ENCODE results near the gene MTHFD2L.
"Not testable (repeated sequence)": the region's sequence is repeated elsewhere in the genome, so short reads cannot be mapped to it uniquely, and the experiment has no call there.

Gene MTHFD2L

DNA sequence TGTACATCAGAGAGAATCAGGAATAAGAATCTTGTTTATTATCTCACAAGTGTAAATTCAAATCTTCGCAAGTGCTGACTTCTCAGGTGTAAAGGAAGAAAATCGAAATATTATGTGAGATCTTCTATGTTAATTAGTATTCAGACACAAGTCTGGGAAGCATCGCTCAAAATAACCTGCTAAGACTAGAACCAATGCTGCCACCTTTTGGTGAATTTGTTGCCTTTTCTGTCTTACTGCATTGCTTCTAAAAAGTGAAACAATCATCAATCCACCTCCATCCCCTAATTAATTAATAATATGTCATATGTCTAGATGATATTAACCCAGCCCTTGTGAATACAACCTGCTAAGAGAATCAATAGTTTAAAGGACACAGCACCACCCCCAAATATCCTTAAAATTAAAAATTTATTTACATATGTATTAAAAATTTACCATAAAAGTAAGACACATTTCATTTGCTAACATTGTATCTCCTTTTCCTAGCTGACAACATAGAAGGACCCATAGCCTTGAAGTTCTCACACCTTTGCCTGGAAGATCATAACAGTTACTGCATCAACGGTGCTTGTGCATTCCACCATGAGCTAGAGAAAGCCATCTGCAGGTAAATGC, 153.9 kb downstream of the MTHFD2L start:
- peak; percentile 29 to 52 for DNase-seq

DNA sequence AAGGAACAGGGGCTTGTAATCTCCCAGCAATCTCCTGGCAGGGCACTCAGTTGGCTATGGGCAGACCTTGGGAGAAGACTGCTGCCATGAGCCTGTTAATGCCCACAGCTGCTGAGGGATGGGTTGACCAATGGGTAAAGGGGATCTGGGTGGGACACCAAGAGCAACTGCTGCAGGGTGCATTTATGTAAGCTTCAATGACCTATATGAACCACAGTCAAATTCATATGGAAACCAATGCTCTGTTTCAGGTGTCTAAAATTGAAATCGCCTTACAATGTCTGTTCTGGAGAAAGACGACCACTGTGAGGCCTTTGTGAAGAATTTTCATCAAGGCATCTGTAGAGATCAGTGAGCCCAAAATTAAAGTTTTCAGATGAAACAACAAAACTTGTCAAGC, 156.4 kb downstream of the MTHFD2L start:
- no peak for DNase-seq

DNA sequence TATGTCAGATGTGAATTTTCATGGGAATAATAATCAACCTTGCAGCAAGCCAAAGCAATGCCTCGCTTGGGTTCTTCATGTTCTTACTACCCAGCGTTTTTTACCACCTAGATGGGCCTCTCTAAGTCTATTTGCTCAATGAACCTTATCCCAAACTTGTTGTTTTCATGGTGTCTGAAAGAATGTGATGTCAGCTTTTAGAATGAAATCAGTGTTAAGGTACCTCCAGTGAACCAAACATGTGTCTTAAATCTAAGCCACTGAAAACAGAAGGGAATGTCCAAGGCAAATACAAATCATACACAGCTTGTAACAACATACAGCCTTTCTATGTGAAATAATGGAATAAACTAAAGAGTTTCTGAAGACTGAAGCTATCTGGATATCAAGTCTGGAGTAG, 157.0 kb downstream of the MTHFD2L start:
- no peak for DNase-seq

DNA sequence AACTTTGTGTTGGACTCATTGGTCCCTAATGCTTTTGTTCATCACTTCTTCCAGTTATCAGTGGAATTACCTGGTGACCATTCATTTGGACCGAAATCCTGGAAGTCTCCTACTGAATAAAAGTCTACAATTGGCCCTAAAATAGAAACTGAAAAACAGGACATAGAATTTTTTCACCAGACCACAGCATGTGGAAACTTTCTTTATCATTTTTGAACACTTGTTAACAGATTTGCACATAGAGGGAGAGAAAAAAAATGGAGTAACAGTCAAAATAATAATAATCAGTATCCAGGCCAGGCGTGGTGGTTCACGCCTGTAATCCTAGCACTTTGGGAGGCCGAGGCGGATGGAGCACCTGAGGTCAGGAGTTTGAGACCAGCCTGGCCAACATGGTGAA, 157.5 kb downstream of the MTHFD2L start:
- DNase-seq: no peak

DNA sequence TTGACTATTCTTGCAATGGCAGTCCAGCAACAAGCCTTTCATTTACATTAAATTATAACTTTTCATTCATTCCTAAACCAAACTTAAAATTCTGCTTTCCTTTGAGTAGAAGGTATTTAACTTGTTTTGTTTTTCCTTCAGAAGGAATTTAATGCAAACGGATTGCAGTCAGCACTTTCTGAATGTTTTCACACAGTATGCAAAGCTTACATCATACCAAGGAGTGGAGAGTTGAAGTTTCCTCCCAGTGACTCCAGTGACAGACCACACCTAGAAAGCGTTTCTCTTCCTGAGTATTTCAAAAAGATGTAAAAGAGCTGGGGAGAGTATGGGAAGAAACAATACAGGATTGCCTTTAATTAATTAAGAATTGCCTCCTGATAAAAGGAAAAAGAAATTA, 158.5 kb downstream of the MTHFD2L start:
- no peak for DNase-seq

DNA sequence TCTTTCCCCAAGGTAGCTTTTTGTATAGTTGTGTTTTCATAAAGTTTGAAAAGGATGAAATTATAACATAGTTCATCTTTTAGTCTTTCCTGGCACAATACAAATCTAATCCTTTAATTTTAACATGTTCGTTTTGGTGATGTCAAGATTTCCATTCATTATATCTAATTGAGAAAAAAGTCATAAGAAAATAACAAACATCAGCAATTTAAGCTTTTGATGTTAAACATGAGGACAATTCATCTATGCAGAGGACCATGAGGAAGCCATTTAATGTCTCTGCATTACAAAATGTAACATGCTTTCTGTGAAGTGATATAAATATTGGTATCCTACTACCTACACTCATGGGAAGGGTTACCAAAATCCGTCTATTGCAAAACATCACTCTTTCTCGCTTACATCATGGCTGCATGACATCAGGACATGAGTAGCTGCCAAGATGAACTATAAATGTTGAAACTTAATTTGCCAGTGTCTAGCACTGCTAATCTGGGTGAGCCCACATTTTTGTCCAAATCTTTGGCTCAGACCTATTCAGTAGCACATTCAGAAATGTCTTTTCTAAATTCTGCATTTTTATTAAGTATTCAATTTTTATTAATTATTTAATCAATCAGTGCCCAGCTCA, 159.8 kb downstream of the MTHFD2L start:
- DNase-seq: no peak

DNA sequence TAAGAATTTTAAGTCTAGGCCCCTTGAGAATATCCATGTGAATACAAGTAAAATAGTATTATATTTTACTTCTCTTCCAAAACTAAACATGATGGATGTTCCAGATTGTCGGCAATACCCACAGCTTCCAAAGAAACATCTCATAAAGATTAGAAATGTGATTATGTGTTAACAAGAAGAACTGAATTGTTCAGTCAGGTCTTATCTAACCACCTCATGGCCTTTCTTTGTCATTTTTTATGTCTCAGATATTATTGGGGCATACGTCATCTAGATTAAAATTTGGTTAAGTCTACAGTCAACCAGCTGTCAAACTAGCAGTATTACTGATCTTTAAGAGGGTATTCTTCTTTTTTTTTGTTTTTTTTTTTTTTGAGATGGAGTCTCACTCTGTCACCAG, 160.4 kb downstream of the MTHFD2L start:
- DNase-seq: no peak

DNA sequence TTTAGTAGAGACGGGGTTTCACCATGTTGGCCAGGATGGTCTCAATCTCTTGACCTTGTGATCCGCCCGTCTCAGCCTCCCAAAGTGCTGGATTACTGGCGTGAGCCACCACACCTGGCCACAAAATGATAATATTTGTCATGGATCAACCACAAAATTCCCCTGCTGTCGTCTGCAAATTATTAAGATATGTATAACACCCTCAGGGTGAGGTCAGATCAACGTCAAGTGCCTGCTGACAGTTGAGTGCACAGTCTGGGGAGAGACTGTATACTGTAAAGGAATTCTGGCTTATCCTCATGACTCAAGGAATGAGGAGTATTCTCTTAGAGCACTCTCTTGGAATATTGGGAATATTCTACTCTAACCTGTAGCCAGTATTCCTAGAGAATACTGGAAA, 161.6 kb downstream of the MTHFD2L start:
- DNase-seq: no peak

DNA sequence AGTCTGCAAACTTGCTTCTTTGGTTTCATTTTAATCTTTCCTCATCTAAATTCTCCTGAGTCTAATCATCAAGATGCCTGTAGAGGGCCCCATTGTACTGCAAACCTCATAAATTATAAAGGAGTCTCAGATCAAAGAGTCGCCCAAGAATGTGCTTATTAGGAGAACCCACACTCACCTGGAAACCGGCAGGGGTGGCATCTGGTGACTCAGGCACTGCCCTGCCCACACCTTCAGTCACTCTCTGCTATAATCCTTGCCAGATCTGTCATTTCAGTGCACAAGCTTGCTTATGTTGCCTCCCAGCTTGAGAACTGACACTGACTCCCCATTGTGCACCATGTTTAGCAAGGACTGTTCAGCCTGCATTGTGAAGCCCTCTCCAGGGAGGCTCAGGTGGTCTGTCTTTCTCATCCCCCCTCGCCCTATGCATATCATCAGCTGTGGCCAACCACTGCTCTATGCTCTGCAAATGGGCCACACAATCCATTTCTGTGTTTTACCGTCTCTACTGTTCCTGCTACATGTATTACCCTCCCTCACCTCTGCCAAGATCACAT, 162.7 kb downstream of the MTHFD2L start:
- DNase-seq: peak; percentile 23 to 35

DNA sequence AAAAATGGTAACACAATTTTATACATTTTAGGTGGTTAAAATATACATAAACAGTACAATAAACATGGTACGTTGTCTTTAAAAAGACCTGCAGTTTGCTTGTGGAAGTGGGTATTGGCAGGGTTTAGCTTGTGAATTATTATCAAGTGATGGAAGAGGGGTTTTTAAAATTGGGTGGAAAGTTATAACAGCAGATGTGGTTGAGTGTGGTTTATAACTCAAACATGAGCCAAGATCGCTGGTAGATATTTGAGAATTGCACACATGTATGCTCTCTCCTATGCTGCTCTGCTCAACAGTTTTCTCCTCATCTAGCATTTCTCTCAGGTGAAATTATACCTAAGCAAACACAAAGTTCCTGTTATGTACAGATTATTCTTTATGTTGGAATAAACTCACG, 164.4 kb downstream of the MTHFD2L start:
- DNase-seq: no peak

DNA sequence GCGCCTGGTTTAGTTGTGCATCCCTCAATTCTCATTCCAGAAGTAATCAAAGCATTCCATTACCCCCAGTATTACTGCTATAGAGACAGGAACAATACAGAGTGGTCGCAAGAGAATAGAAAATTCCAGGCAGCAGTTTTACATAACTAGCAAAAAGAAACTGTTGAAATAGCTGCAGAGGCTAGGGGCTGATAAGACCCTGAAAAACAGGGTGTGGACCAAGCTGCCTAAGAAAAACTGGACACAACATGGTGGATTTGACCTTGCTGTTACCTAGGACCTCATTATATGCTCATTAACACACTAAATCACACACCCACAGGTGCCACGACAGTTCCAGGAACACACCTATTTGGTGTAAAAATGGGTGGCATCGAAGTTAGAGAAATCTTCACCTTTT, 165.7 kb downstream of the MTHFD2L start:
- no peak for DNase-seq

DNA sequence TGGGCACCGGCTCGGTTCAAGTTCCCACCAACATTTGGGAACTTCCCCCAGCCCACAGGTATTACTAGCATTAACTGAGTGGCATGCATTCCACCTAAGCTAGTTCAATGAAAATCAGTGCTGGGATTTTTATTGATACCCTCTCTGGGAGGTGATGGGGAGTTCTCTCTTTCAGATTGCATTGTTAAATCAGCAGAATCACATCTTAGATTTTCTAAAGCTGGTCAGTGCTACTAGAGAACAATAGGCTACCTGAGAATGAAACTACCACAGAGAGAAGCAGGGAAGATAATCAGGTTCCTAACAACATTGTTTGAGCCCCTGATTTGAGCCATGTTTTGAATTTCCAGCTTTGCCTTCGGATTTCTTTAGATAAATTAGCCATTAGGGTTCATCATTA, 166.3 kb downstream of the MTHFD2L start:
- DNase-seq: no peak

DNA sequence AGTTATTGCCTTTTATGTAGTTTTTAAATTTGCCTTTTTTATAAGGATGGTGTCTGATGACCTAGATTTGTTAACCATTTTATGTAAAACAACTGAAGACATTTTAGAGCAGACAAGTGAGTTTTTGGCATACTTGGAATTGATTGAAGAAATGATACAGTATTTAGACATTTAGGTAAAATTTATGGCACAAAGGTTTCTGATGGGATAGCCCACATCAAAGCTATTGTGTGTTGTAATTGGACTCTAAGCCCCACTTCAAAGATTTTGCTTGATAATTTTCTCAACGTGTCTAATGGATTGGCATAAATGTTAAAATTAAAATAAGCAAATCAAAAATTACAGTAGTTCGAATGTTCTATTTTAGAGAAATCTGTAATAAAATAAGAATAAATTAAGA, 168.0 kb downstream of the MTHFD2L start:
- no peak for DNase-seq

DNA sequence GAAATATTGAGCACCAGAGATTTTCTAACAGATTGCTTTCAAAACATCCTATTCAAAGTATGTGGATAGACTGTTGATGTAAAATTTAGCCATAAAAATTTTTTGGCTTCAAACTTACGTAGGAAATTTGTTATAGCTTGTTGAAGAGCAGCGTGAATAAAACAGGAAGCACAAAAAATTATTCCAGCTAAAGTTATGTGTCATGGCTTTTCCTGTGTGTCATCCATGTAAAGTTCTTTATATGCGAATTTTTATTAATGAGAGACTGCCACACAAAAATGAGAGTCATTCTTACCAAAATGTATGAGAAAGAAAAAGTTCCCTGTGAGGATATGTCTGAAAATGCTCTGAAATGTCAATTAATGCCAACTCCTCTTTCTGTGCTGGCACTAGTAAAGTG, 169.8 kb downstream of the MTHFD2L start:
- no peak for DNase-seq

DNA sequence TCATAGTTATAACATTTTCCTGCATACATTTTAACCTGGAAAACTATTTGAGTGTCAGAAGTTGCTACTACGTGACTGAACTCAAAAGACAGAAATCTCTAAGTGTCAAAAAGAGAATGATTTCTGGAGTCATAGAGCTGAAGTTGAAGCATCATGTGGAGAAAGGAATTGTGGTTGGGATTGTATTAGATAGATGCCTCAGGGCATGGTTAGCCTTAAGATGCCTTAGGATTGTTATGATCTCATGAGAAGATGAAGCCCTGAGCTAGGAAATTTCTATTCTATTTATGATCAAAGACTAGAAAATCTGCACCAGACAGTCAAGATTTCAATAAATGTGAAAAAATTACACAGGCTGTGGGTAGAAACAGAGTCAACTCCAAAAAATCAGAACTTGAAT, 170.6 kb downstream of the MTHFD2L start:
- DNase-seq: no peak

DNA sequence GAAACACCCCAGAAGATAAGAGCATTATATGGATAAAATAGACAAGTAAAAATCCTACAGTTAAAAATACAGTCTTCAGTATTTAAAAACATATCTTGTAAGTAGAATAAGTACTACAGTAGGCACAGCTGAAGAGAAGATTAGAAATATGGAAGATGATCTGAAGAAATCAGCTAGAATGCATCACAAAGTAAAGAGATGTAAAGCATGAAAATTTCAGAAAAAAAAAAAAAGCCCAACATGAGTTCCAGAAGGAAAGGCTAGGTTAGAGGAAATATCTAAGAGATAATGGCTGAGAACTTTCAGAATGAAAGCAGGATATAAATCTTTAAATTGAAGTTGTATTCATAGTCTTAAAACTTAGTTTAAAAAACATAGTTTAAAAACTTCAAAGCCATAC, 171.4 kb downstream of the MTHFD2L start:
- DNase-seq: no peak

DNA sequence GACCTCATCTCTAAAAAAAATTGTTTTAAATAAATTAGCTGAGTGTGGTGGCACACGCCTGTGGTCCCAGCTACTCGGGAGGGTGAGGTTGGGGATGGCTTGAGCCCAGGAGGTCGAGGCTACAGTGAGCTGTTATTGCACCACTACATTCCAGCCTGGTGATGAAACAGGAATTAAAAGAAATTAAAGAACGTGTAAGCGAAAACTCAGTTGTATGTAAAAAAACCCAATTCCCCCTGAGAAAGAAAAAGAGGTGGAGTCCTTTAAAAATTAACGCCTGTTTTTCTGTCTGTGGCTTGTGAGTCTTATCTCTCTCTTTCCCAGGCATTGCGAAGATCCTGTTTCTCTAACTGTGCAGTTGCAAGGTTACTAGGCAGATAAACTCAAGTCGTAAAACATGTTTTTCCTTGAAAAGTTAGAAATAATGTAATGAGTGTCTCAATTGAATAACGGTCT, 172.4 kb downstream of the MTHFD2L start:
- no peak for DNase-seq

DNA sequence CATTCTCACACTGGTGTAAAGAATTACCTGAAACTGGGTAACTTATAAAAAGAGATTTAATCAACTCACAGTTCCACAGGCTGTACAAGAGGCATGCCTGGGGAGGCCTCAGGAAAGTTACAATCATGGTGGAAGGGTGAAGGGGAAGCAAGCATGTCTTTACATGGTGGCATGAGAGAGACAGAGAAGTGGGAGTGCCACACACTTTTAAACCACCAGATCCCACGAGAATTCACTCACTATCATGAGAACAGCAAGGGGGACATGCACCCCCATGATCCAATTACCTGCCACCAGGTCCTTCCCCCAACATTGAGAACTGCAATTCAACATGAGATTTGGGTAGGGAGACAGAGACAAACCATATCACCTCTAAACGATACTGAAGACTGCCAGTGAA, 173.3 kb downstream of the MTHFD2L start:
- DNase-seq: no peak

DNA sequence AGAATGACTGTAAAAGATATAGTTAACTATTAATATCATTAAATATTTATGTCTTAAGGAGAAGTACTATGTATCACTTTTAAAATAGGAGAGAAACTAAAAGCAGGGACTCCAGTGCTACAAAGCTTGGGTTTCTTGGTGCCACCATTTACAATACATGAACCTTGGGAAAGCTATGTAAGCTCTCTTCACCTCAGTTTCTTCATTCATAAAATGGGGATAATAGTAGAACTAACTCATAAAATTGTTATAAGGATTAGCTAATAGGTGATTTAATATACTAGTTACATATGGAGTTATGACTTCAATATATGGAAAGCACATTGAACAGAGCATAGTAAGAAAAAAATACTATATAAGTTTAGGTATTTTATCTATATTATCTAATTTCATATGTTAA, 174.0 kb downstream of the MTHFD2L start:
- DNase-seq: no peak

DNA sequence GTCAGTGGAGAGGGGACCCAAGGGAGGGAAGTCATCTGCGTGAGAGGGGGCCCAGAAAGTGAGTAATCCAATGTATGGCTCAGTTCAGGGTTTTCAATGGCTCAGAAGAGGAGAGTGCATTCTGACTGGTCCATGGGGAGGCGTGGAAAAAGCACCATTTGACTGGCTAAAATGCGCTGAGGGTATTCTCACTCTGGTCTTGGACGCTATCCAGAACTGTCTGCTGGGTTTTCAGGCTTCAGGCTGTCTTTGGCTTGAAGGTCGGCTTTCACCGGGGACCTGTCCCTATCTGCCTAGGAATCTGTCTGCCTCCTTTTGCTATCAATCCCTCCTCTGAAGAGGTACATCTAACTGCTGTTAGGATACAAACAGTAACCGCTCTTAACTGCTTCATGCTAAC, 176.7 kb downstream of the MTHFD2L start:
- DNase-seq: no peak

DNA sequence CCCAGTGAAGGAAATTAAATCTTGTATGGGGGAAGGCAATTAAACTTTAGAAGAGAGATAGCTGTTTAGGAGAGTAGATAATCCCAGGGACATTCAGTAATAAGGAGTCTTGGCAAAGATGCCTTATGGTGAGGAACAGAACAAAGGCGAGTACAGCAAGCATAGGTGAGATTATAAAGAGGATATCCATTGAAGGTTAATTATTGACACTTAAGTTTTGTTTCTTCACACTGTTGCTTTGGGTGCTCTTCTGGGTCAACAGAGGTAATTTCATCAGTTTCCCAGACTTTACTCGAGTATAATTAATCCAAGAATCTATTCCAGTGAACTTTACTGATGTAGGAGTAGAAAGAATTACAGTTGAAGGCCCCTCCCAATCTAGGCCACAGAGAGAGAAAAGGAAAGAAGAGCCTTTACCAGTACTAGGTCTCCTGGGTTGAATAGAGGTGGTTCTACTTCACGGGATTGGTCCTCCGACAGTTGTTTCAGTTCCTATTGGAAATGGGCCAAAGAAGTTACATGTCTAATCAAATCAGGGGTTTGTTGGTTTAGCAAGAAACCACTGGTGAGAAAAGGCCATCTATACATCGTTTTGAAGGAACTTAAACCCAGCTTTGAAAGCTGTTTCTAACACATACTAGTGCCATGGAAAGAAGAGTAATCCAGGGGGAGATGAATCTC, 177.6 kb downstream of the MTHFD2L start:
- no peak for DNase-seq

DNA sequence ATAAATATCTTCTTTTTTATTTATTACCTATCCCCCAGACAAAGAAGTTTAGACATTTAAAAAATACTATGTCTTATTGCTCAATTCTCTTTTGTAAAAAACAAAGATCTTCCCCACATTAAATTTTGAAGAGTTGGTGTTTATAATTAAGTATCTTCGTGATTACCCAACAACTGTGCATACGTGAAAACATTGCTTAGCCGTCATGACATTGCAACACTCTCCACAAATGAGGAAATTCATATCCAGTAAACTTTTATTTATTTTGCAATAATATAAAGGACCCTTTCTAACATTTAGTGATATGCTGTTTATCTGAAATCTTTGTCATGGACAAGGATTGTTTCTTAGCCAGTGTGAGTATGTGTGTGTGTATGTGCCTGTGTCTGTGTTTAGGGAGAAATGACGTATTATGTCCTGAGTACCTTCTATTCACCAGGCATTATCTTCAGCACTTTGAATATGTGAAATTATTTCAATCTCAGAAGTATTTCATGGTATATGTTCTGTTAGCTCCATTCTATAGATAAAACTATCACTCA, 180.9 kb downstream of the MTHFD2L start:
- DNase-seq: no peak

DNA sequence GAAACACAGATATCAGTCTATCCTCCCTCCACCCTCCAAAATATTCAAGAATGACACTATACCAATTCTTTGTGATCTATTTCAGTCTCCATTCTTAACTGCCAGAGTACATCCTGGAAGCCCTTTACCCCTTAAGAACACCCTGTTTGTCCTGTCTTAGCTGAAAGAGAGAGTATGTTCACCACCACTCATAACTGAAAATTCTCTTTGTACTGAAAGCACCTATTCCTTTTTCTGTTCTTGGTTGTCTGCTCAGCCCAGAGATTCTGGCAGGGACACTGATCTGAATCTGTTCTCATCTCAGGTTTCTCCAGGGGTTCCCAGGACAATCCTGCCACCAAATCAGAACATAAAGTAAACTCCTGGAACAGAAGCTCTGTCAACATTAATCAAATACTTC, 181.6 kb downstream of the MTHFD2L start:
- DNase-seq: no peak

DNA sequence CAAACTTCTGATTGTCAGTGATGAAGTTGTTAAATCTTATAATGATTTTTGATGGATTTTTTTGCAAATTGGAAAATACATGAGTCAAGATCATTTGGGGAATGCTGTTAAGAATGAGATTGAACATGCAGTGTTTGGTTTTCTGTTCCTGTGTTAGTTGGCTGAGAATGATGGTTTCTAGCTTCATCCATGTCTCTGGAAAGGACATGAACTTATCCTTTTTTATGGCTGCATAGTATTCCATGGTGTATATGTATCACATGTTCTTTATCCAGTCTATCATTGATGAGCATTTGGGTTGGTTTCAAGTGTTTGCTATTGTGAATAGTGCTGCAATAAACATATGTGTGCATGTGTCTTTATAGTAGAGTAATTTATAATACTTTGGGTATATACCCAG, 182.5 kb downstream of the MTHFD2L start:
- not testable (repeated sequence) for DNase-seq
